ENCODE results near the gene ALG2.
"Not testable (repeated sequence)": the region's sequence is repeated elsewhere in the genome, so short reads cannot be mapped to it uniquely, and the experiment has no call there.

ALG2 gene

GRCh38 chr9:99221621-99222415 lies at the start of gene ALG2, which contains the start of gene SEC61B:
ALG2 (minus strand) TSS chr9:99221942; CDS start chr9:99221894, 48 bp downstream.
SEC61B (plus strand) TSS chr9:99222282; CDS start chr9:99222364, 82 bp downstream.
- peak; percentile 95 to 96 for DNase-seq

- DNase-seq = no peak
Measured at GRCh38 chr9:99270491-99270890, 48.7 kb upstream of the ALG2 start.

GRCh38 chr9:99269416-99269815 lies 47.7 kb upstream of the ALG2 start:
- no peak for DNase-seq

GRCh38 chr9:99266255-99267023 lies 44.7 kb upstream of the ALG2 start:
- peak; percentile 84 to 85 for DNase-seq

- no peak for DNase-seq
Measured at GRCh38 chr9:99265691-99266090, 43.9 kb upstream of the ALG2 start.

- peak; percentile 44 to 46 for DNase-seq
Measured at GRCh38 chr9:99264070-99264680, 42.4 kb upstream of the ALG2 start.

- DNase-seq = no peak
Measured at GRCh38 chr9:99262949-99263418, 41.2 kb upstream of the ALG2 start.

GRCh38 chr9:99261923-99262322 lies 40.2 kb upstream of the ALG2 start:
- no peak for DNase-seq

- peak; percentile 49 to 52 for DNase-seq
Measured at GRCh38 chr9:99259231-99259918, 37.6 kb upstream of the ALG2 start.

- no peak for DNase-seq
Measured at GRCh38 chr9:99257723-99258389, 36.1 kb upstream of the ALG2 start.

GRCh38 chr9:99255651-99256050 lies 33.9 kb upstream of the ALG2 start:
- DNase-seq = no peak

GRCh38 chr9:99253772-99254431 lies 32.2 kb upstream of the ALG2 start:
- DNase-seq = peak; percentile 92 to 93

- peak; percentile 69 to 70 for DNase-seq
Measured at GRCh38 chr9:99253134-99253533, 31.4 kb upstream of the ALG2 start.

- DNase-seq = no peak
Measured at GRCh38 chr9:99251157-99251556, 29.4 kb upstream of the ALG2 start.

GRCh38 chr9:99249619-99250018 lies 27.9 kb upstream of the ALG2 start:
- DNase-seq = peak in 1 of 2 experiments; percentile 52

GRCh38 chr9:99244344-99245260 lies 22.9 kb upstream of the ALG2 start:
- DNase-seq = no peak

GRCh38 chr9:99241106-99241505 lies 19.4 kb upstream of the ALG2 start:
- no peak for DNase-seq

GRCh38 chr9:99239341-99240060 lies 17.8 kb upstream of the ALG2 start:
- no peak for DNase-seq

GRCh38 chr9:99238331-99238730 lies 16.6 kb upstream of the ALG2 start:
- no peak for DNase-seq

GRCh38 chr9:99237849-99238248 lies 16.1 kb upstream of the ALG2 start:
- not testable (repeated sequence) for DNase-seq
